Motor neuron (in vitro differentiated cells): ENCODE data around the gene TAGLN. TPM values are rescaled to one million over a fixed set of nuclear protein-coding genes. Genes with fewer than 3 reads are reported as not detected.
A peak's percentile ranks its signal among the peaks of the same experiment; 100 is the strongest.

Experiments
- ATAC-seq, 8 experiments: fragments of 200-7000 bp; cut with Tn5 transposase; replicated peaks in 6 of 8; 2 replicates each; pipeline ENCODE4 v1.8.0; 2021; ENCODE audit warnings: mild to moderate bottlenecking in 8 of 8, moderate library complexity in 8 of 8
- H3K27ac ChIP-seq, 2 donors: fragments of 250-450 bp; sonication (Bioruptor Pico); 2 replicates each; pipeline ENCODE4 v1.9.0; 2021; ENCODE audit warnings: antibody characterized with exemption in 2 of 2, mild to moderate bottlenecking in 2 of 2, moderate library complexity in 1 of 2
- H3K4me1 ChIP-seq, 2 donors: fragments of 250-450 bp; sonication (Bioruptor Pico); replicated peaks in 1 of 2; 2 replicates each; pipeline ENCODE4 v1.6.1; 2021; ENCODE audit warnings: antibody characterized with exemption in 2 of 2, mild to moderate bottlenecking in 2 of 2, moderate library complexity in 1 of 2
- H3K4me3 ChIP-seq, 5 donors: fragments of 250-450 bp; sonication (Bioruptor Pico); 2 replicates each; pipeline ENCODE4 v1.9.0; 2021; ENCODE audit warnings: antibody characterized with exemption in 5 of 5, mild to moderate bottlenecking in 5 of 5, moderate library complexity in 4 of 5
- WGBS, 10 experiments: fragments of 450-650 bp; shearing (Covaris generic); methylation state at CpG; one replicate each; pipeline ENCODE4 v1.0.0; 2022; 5-methylcytosine and 5-hydroxymethylcytosine counted together
- in situ Hi-C, 9 experiments: fragments of 400-800 bp; cut with MboI; loops; one replicate each; pipeline ENCODE4 v1.15.0; 2021; ENCODE audit warnings: low sequenced_read_pairs in 9 of 9, low pct_unique_long_range_greater_than_20kb in 2 of 9; ENCODE audit not compliant: unreplicated experiment in 9 of 9
- total RNA-seq, 8 experiments: library from RNA; unstranded; fragments of 300-600 nt; gene quantifications; 2 replicates each; pipeline versions ENCODE4 v1.2.3 to v1.2.4, GENCODE V29; 2022

TAGLN gene
- total RNA-seq, 8 experiments from 2014 or later, result 1.5 to 622 (median 4.9) TPM

- in situ Hi-C loops, result no loop called here
- WGBS, 10 experiments, result 10 to 82% (median 56%) methylated on average over 2 to 5 of the region's 7 CpGs; no CpG with 5 or more reads in 3 of the 10 experiments
- no peak overlapping the region for H3K4me3 ChIP-seq
- peaks cover 6% of the 10 kb centered on the region in 2 donors for H3K4me1 ChIP-seq
- H3K27ac ChIP-seq, result no peak overlapping the region
- no peak for ATAC-seq
Observed at GRCh38 chr11:117175104-117175503, 24.1 kb upstream of the TAGLN start.

- H3K4me3 ChIP-seq, result no peak overlapping the region
- ATAC-seq, result no peak
- peaks cover 7 to 8% of the 10 kb centered on the region in 2 donors for H3K4me1 ChIP-seq
- in situ Hi-C loops, result no loop called here
- WGBS, 10 experiments, result 20 to 100% (median 90%) methylated on average over 1 to 4 of the region's 5 CpGs; no CpG with 5 or more reads in 2 of the 10 experiments
- H3K27ac ChIP-seq, result no peak overlapping the region
Observed at GRCh38 chr11:117175781-117176180, 23.4 kb upstream of the TAGLN start.

DNA sequence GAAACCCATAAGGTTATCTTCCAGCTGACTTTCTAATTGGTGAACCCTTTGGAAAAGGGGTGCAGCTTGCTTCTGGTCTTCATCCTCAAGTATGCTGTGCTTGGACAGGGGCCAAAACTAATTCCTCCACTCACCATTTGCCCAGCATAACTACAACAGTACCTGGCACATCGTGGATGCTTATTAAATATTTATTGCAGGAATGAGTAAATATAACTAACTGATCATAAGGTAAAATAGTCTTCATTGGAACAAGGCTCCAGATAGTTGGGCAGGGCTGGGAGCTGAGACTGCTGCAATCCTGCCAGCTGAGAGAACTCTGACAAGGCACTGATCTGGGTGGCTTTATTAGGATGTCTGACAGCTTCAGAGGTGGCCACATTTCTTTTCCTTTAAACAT lies 23.0 kb upstream of the TAGLN start:
- ATAC-seq, result no peak
- no peak overlapping the region for H3K27ac ChIP-seq
- peaks cover 7 to 8% of the 10 kb centered on the region in 2 donors for H3K4me1 ChIP-seq
- WGBS, 10 experiments, result 30 to 100% (median 100%) methylated on average over 1 of the region's 1 CpG; no CpG with 5 or more reads in 5 of the 10 experiments
- in situ Hi-C loops, result no loop called here
- no peak overlapping the region for H3K4me3 ChIP-seq

- Histone ChIP-seq H3K4me1 (peaks cover 7 to 8% of the 10 kb centered on the region in 2 donors), H3K27ac (no peak overlapping the region), H3K4me3 (peak overlapping the region in 4 of 5 donors; percentile 63 to 98 (median 74))
- ATAC-seq, result no peak
- 73 to 100% (median 92%) methylated on average over 2 to 10 of the region's 10 CpGs; no CpG with 5 or more reads in 2 of the 10 experiments for WGBS, 10 experiments
- in situ Hi-C loops, result no loop called here
Observed at GRCh38 chr11:117177534-117178209, 21.5 kb upstream of the TAGLN start.

DNA sequence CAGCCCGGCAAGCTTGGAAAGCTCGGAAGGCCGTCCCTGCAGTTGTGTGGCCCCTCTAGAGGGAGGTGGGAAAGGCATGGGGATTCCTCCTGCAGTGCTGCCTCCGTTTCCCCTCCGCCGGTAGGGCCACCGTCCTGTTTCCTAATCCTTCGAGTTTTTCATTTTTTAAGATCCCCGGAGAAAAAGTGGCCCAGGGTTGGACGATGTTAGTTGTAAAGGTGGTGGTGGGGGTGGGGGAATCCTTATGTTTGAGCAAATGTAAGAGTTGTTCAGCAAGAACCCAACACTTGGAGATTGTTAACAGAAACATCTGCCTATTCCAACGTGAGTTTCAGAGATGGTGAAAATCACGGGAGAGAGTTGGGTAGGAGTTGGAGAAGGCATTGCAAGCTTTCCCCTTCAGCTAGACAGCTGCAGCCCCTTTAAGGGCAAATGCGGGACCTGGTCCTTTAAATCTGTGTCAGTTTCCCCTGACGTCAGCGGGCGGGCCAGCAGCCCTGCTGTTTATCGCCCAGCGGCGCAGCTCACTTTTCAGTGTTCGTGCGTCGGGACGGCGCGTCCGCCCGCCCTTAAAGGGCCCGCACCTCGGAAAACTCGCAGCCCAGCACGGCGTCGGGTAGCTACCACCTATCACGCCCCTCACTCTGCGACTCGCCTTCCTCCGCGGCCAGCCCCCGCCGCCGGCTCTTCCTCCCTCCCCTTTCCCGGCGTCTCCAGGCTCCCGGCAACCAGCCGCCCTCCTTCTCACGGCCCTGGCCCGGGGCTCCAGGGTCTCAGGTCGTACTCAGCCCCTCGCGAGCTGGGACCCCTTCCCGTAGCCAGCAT lies 20.7 kb upstream of the TAGLN start, which contains the start of gene SIDT2:
Gene SIDT2, plus strand, starts transcription at position 534 of the 825 bp plus-strand sequence. CDS start 521 bp downstream, outside the sequence.
- Histone ChIP-seq H3K4me3 (peak within 1 kb of the TSS; percentile 57 to 98 (median 71)), H3K27ac (peak within 1 kb of the TSS; percentile 58 to 65), H3K4me1 (peaks cover 7 to 8% of the 10 kb centered on the region in 2 donors)
- 0 to 10% (median 0%) methylated on average over 1 to 28 of the region's 51 CpGs; no CpG with 5 or more reads in 4 of the 10 experiments for WGBS, 10 experiments
- peak; percentile 83 to 97 (median 96) for ATAC-seq
- in situ Hi-C loops, result no loop called here

- in situ Hi-C loops, result no loop called here
- 0 to 9% (median 2%) methylated on average over 1 to 8 of the region's 39 CpGs; no CpG with 5 or more reads in 6 of the 10 experiments for WGBS, 10 experiments
- H3K4me3 ChIP-seq, result peak overlapping the region; percentile 57 to 98 (median 71)
- ATAC-seq, result peak in 7 of 8 experiments; percentile 35 to 58 (median 50)
- H3K27ac ChIP-seq, result peak overlapping the region; percentile 58 to 65
- peaks cover 7 to 8% of the 10 kb centered on the region in 2 donors for H3K4me1 ChIP-seq
Observed at GRCh38 chr11:117179048-117179999, 19.8 kb upstream of the TAGLN start.

DNA sequence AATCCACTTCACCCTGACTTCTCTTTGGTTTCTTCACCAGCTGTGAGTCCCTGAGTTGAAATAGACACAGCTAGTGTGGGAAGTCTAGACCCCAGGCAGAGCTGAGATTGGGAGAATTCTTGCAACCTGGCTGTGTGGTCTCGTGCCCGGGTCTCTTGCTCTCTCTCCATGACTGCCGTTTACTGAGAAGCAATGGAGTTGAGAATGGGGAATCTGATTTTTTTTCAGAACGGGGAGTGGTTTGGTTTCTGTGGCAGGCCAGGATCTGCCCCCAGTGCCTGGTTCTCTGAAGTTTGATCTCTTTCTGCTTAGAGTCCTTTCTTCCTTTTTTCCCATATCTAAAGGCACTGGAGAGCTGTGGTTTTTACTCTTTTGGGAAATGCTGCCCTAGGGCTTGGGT lies 19.1 kb upstream of the TAGLN start:
- Histone ChIP-seq H3K27ac (no peak overlapping the region), H3K4me3 (peak overlapping the region in 4 of 5 donors; percentile 57 to 98 (median 74)), H3K4me1 (peaks cover 7 to 8% of the 10 kb centered on the region in 2 donors)
- 0 to 50% (median 27%) methylated on average over 1 to 4 of the region's 4 CpGs; no CpG with 5 or more reads in 3 of the 10 experiments for WGBS, 10 experiments
- ATAC-seq, result peak in 1 of 8 experiments; percentile 2
- in situ Hi-C loops, result no loop called here

DNA sequence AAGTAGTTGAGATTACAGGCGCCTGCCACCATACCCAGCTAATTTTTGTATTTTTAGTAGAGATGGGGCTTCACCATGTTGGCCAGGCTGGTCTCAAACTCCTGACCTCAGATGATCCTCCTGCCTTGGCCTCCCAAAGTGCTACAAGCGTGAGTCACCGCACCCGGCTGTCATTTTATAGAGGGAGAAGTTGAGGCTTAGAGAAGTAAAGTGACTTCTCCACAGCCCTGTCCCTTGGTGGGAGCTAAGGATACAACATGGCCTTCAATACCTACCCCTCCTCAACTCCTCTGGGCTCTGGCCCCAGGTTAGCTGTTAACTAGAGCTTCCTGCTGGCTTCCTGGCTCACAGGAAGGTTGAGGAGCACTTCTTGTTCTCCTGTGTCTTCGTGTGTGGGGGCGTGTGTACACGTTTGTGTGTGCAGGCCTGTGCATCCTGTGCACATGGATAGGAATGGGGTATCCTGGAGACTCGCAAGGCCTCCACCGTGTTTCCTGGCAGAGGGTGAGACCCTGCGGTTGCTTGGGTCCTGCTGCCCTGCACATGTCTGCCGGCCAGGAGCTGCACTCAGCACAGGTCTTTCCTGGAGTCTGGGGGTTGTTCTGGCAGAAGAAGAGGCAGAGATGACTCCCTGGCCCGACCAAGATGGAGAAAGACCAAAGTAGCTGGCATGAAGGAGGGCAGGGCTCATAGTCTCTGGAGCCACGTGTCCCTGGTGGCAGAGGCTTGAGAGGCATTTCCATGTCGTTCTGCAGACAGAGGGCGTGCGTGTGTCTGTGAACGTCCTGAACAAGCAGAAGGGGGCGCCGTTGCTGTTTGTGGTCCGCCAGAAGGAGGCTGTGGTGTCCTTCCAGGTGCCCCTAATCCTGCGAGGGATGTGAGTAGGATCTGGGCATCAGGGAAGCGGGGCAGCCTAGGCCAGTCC lies 18.2 kb upstream of the TAGLN start:
- Histone ChIP-seq H3K4me1 (peaks cover 7 to 8% of the 10 kb centered on the region in 2 donors), H3K27ac (no peak overlapping the region), H3K4me3 (no peak overlapping the region)
- ATAC-seq, result peak in 3 of 8 experiments; percentile 8 to 42 (median 10)
- WGBS, 10 experiments, result 25 to 100% (median 57%) methylated on average over 3 to 14 of the region's 22 CpGs; no CpG with 5 or more reads in 2 of the 10 experiments
- in situ Hi-C loops, result no loop called here

- 68 to 100% (median 89%) methylated on average over 1 to 5 of the region's 22 CpGs; no CpG with 5 or more reads in 3 of the 10 experiments for WGBS, 10 experiments
- H3K4me3 ChIP-seq, result no peak overlapping the region
- peaks cover 7 to 8% of the 10 kb centered on the region in 2 donors for H3K4me1 ChIP-seq
- ATAC-seq, result no peak
- in situ Hi-C loops, result no loop called here
- H3K27ac ChIP-seq, result no peak overlapping the region
Observed at GRCh38 chr11:117181586-117182550, 17.3 kb upstream of the TAGLN start.

DNA sequence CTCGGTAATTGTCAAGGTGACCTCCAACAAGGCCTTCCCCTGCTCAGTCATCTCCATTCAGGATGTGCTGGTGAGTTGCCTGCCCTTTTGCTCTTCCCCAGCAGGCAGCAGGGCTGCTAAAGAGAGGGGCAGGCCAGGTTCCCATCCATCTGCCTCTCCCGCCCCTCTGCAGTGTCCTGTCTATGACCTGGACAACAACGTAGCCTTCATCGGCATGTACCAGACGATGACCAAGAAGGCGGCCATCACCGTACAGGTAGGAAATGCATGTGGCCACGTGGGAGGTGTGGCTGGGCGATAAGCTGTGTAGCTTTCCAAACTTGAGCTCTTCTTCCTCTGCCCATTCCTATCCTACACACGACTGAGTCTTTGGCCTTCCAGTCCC lies 16.6 kb upstream of the TAGLN start:
- H3K27ac ChIP-seq, result no peak overlapping the region
- 74 to 100% (median 97%) methylated on average over 1 to 9 of the region's 10 CpGs; no CpG with 5 or more reads in 3 of the 10 experiments for whole genome bisulfite sequencing, 10 experiments
- ATAC-seq, result no peak
- in situ Hi-C loops, result no loop called here
- H3K4me1 ChIP-seq, result peaks cover 7 to 8% of the 10 kb centered on the region in 2 donors
- H3K4me3 ChIP-seq, result no peak overlapping the region
